Adrenal gland (tissue), 5 donors: ENCODE results near the gene AMACR.

ENCODE experiments used
- POLR2A ChIP-seq, 2 donors: fragments of 450-650 bp; IDR thresholded peaks; one replicate each; pipeline ENCODE4 v1.6.1; 2017; ENCODE audit warnings: antibody characterized with exemption in 2 of 2, mild to moderate bottlenecking in 2 of 2, moderate library complexity in 1 of 2
- TF ChIP-seq, protein P1 (sequence below), 6 experiments: fragments of 450-650 bp in 4 of 6; fragments of 200-600 bp in 2 of 6; sonication (generic) in 1 of 6; IDR thresholded peaks; 1 replicate in 5 of 6; 2 replicates in 1 of 6; pipeline versions ENCODE4 v1.5.1 to v1.8.0; 2016 to 2021; ENCODE audit warnings: antibody characterized with exemption in 6 of 6, mild to moderate bottlenecking in 2 of 6, moderate library complexity in 1 of 6
- donor health status: DM: no; HTN: no; CAD: no.

DNA sequence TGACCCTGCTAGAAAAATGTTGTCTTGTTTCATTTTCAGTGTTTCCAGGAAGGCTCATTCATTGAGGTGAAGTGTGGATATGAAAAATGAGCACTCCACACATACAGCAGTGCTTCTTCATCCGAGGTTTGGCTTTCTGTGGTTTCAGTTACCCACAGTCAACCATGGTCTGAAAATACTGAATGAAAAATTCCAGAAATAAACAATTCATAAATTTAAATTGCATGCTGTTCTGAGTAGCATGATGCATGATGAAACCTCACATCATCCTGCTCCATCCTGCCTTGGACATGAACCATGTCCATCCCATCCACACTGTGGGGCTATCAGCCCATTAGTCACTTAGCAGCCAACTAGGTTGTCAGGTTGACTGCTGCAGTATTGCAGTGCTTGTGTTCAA lies 13.0 kb downstream of the AMACR start:
- TF ChIP-seq, protein P1, sequence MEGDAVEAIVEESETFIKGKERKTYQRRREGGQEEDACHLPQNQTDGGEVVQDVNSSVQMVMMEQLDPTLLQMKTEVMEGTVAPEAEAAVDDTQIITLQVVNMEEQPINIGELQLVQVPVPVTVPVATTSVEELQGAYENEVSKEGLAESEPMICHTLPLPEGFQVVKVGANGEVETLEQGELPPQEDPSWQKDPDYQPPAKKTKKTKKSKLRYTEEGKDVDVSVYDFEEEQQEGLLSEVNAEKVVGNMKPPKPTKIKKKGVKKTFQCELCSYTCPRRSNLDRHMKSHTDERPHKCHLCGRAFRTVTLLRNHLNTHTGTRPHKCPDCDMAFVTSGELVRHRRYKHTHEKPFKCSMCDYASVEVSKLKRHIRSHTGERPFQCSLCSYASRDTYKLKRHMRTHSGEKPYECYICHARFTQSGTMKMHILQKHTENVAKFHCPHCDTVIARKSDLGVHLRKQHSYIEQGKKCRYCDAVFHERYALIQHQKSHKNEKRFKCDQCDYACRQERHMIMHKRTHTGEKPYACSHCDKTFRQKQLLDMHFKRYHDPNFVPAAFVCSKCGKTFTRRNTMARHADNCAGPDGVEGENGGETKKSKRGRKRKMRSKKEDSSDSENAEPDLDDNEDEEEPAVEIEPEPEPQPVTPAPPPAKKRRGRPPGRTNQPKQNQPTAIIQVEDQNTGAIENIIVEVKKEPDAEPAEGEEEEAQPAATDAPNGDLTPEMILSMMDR (IDR thresholded peaks at IDR 0.05), result no peak
- TF ChIP-seq POLR2A (IDR thresholded peaks at IDR 0.05), result no peak
